Cardiac fibroblast (primary cell): ENCODE results near the gene EDAR.

Experiments used
- DNase-seq, 2 donors: peaks; one replicate each; pipeline versions ENCODE4 v3.0.0 to v3.0.0-alpha.2; 2010; ENCODE audit warnings: low read depth in 2 of 2
- H3K4me3 ChIP-seq, 2 donors: replicated peaks in 1 of 2; 1 replicate in 1 of 2; 2 replicates in 1 of 2; pipeline ENCODE4 v1.5.1; 2011; ENCODE audit warnings: low read depth in 2 of 2, low read length in 2 of 2, mild to moderate bottlenecking in 2 of 2, moderate library complexity in 1 of 2
- TF ChIP-seq, protein P1 (sequence below): IDR thresholded peaks from one replicate; pipeline ENCODE4 v1.5.1; 2011; ENCODE audit warnings: low read depth, mild to moderate bottlenecking, low read length, inconsistent platforms

Gene EDAR

DNA sequence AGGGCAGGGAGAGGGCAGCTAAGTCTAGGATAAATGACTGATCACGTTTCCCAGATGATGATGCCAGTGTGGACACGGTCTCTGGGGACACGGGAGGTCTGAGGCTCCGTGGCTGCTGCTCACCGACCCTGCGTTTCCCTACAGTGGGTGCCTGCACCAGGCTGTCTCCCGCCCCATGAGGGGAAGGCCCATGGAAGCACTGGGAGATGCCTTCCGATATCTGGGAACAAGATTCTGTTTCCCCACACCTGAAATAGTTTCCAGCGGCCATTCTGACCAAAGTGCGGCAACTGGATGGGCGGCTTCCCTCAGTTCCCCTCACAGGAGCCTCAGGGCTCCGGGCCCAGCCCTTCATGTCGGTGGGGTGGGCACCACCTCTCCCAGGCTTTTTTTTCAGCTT, 83.1 kb downstream of the EDAR start:
- TF ChIP-seq, protein P1, sequence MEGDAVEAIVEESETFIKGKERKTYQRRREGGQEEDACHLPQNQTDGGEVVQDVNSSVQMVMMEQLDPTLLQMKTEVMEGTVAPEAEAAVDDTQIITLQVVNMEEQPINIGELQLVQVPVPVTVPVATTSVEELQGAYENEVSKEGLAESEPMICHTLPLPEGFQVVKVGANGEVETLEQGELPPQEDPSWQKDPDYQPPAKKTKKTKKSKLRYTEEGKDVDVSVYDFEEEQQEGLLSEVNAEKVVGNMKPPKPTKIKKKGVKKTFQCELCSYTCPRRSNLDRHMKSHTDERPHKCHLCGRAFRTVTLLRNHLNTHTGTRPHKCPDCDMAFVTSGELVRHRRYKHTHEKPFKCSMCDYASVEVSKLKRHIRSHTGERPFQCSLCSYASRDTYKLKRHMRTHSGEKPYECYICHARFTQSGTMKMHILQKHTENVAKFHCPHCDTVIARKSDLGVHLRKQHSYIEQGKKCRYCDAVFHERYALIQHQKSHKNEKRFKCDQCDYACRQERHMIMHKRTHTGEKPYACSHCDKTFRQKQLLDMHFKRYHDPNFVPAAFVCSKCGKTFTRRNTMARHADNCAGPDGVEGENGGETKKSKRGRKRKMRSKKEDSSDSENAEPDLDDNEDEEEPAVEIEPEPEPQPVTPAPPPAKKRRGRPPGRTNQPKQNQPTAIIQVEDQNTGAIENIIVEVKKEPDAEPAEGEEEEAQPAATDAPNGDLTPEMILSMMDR: no peak
- no peak overlapping the region for H3K4me3 ChIP-seq
- DNase-seq: no peak

DNA sequence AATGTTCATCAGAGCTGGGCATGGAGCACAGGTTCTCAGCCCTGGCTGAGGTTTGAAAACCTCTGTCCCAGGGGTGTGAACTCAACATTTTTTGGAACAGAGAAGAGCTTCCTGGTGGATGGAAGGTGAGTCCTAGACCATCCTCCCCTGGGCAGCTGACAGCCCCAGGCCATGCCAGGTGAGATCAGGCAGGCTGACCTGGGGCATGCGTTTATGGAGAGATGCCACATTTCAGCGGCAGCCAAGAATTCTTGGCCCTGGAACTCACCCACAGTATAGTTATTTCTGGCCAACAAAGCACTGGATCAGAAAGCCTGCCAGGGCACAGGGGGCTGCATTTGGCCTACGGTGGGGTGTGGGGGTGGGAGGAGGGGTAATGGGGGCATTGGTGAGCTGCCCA, 83.8 kb downstream of the EDAR start:
- TF ChIP-seq, protein P1: no peak
- no peak for DNase-seq

DNA sequence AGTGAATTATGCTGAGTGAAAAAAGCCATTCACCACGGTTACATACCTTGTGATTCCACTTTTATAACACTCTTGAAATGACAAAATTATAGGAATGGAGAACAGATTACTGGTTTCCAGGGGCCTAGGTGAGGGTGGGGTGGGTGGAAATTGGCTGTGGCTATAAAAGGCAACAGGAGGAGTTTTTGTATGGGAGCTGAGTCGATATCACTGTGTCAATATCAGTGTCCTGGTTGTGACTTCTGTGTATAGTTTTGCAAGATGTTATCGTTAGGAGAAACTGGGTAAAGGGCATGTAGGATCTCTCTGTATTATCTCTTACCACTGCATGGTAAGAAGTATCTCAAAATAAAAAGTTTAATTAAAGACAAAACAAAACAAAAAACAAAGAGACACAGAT, 84.3 kb downstream of the EDAR start:
- no peak for DNase-seq
- TF ChIP-seq, protein P1: no peak
- H3K4me3 ChIP-seq: no peak overlapping the region

More for the DNA sequence above, 83.8 kb downstream of the EDAR start:
- no peak overlapping the region for H3K4me3 ChIP-seq

DNA sequence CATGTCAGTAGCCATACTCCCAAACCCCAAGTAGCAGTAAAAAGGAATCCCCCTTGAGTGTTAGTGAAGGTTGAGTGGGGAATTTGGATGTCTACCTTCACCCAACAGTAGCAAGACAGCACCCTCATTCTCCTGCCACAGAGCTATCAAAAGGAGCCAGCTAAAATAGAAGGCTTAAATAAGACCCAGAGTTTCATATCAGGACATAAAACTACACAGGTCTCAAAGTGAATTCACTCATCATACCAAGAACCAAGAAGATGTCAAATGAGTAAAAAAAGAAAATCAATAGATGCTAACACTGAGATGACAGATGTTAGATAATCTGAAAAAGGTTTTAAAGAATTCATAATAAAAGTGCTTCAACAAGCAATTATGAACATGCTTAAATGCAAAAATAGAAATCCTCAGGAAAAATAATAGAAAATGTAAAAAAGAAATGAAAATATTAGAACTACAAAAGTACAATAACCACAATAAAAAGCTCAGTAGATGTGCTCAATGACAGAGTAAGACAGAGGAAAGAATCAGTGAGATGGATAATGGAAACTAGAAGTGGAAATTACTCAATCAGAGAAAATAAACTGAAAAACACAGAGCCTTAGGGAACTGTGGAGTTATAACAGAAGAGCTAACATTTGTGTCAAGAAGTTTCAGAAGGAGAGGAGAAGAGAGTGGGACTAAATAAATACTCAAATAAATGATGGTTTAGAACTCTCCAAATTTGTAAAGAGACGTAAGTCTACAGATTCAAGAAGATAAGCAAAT, 90.5 kb downstream of the EDAR start:
- no peak for DNase-seq
- TF ChIP-seq, protein P1: no peak
- H3K4me3 ChIP-seq: no peak overlapping the region

DNA sequence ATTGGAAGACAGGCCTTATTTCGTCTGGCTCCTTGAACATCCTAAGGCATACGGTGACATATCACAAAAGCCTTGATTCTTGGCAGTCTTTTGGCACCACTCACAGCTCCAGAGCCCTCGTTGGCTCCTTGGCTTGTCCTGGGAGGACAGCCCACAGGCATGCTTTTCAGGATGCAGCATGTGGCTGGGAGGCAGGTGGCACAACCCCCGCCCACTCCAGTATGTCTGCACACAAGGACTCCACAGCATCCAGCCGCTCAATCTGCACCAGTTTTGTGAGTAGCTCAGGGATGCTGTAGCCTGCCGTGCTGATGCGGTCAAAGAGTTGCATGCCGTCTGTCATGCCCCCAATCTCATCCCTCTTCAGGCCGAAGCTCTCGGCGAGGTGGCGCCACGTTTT, 92.3 kb downstream of the EDAR start:
- H3K4me3 ChIP-seq: no peak overlapping the region
- DNase-seq: no peak
- TF ChIP-seq, protein P1: no peak

DNA sequence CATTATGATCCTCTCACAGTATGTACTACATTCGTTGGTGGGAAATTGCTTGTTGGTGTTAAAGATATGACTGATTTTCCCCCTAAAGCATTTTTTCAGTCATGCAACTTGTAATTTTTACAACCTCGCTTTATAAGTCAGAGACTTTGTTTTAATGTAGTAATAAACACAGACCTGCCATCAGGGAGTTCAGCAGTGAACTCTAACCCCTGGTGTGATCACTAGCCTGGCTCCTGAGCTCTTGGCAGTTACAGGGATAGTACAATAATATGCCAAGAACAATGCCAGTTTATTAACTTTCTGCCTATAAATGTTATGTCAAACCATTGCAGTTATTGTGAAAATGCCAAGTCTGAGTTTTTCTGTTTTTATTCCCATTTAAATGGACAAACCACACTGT, 93.8 kb downstream of the EDAR start:
- H3K4me3 ChIP-seq: no peak overlapping the region
- TF ChIP-seq, protein P1: no peak
- no peak for DNase-seq

DNA sequence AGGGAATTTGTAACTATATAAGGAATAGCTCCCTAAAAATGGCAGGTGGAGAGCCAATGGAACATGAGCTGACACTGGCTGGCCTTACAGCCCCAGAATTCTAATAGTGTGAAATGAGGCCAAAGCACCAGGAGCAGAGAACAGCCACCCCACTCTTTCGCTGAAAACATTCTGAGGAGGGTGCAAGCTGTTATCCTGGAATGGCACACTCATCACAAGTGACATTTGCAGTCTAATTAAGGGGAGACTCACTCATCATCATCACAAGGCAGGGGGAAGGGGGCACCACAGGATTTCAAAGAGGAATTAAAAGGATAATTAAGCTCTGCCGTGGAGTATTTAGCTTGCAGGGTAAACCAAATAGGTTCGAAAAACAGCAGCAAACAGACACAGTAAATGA, 94.3 kb downstream of the EDAR start:
- no peak for DNase-seq
- TF ChIP-seq, protein P1: no peak
- no peak overlapping the region for H3K4me3 ChIP-seq
